ENCODE results near the gene FBL.

- TF ChIP-seq CTCF (IDR thresholded peaks at IDR 0.05; ENCODE audit: low read depth, low read length) (no peak), EZH2phosphoT487 (IDR thresholded peaks at IDR 0.05; ENCODE audit: low read depth) (no peak)
Observed at GRCh38 chr19:39837978-39838377, 8.2 kb downstream of the FBL start.
